ENCODE data around the gene BAG3.
"Not testable (repeated sequence)": the region's sequence is repeated elsewhere in the genome, so short reads cannot be mapped to it uniquely, and the experiment has no call there.

BAG3 gene

DNA sequence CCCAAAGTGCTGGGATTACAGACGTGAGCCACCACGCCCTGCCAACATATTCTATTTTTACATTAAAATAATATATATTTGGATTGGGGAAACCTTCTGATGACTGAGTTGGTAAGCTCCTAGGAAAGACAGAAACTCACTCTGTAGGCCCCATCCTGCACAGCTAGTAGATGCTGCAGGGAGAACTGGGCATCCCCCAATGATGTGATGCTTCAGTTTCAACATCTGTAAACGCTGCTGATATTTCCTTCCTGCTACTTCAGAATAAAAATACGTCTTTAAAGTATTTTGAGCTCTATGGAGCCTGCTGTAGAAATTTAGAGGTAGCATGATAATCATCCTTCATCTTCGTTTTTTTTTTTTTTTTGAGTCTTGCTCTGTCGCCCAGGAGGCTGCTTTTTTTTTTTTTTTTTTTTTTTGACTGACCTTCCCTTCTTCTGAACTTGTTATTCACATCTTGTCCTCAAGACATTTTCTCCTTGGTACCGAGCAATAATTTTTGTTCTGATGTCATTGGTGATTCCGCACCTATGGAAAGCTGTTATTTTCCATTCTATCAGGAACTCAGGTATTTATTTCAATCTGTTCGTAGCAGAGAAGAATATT lies 52.8 kb downstream of the BAG3 start:
- Histone ChIP-seq H3K4me3 (ENCODE audit: low read length) (no peak overlapping the region), H3K9ac (ENCODE audit: low read depth, low read length) (no peak overlapping the region), H3K9me3 (replicated peaks; ENCODE audit: low read length) (no peaks in the 10 kb centered on the region), H3K4me2 (ENCODE audit: low read length) (no peak overlapping the region), H3K4me1 (ENCODE audit: control insufficient read depth, insufficient read depth, low read length) (peaks cover 5% of the 10 kb centered on the region), H3K27me3 (ENCODE audit: control insufficient read depth, insufficient read depth, low read length) (no peaks in the 10 kb centered on the region), H3K36me3 (ENCODE audit: insufficient read depth, low read length) (no peaks in the 10 kb centered on the region)

DNA sequence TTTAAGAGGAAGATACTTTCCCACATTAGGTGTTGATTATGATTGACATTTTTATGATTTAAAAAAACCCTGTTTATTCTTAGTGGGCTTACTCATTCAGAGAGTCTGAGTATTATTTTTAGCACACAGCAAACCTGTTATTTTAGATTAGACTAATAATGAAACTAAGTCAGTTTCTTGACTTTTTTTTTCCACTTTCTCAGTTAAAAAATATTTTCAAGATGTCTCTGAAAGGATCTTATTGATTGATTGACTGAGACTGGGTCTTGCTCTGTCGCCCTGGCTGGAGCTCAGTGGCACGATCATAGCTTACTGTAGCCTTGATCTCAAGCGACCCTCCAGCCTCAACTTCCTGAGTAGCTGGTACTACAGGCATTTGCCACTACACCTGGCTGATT lies 54.3 kb downstream of the BAG3 start:
- Histone ChIP-seq H3K4me2 (ENCODE audit: low read length) (no peak overlapping the region), H3K27me3 (ENCODE audit: control insufficient read depth, insufficient read depth, low read length) (no peaks in the 10 kb centered on the region), H3K9ac (ENCODE audit: low read depth, low read length) (no peak overlapping the region), H3K36me3 (ENCODE audit: insufficient read depth, low read length) (no peaks in the 10 kb centered on the region), H3K4me1 (ENCODE audit: control insufficient read depth, insufficient read depth, low read length) (peaks cover 5% of the 10 kb centered on the region), H3K4me3 (ENCODE audit: low read length) (no peak overlapping the region), H3K9me3 (replicated peaks; ENCODE audit: low read length) (no peaks in the 10 kb centered on the region)

DNA sequence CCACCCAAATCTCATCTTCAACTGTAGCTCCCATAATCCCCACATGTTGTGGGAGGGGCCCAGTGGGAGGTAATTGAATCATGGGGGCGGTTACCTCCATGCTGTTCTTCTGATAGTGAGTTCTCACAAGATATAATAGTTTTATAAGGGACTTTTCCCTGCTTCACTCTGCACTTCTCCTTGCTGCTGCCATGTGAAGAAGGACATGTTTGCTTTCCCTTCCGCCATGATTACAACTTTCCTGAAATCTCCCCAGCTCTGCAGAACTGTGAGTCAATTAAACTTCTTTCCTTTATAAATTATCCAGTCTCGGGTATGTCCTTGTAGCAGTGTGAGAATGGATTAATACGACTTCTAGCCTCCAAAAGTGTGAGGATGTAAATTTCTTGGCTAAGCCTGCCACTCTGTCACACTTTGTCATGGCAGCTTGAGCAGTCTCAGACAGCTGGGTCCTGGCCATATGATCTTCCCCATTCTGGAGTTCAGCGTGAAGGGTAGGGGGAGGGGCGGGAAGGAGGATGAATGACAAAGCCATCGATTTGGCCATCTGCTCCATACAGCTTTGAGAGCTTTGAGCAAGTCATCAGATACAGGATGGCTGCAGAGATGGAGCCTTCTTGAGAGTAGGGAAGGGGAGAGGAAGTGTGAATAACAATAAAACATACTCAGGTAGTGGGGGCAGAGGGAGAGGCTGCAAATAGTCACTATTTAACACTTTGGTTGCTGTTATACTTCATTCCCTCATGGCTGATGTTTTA lies 55.5 kb downstream of the BAG3 start:
- H3K9ac ChIP-seq (ENCODE audit: low read depth, low read length): no peak overlapping the region
- H3K4me3 ChIP-seq (ENCODE audit: low read length): no peak overlapping the region
- no peaks in the 10 kb centered on the region for H3K27me3 ChIP-seq (ENCODE audit: control insufficient read depth, insufficient read depth, low read length)
- H3K36me3 ChIP-seq (ENCODE audit: insufficient read depth, low read length): no peaks in the 10 kb centered on the region
- no peak overlapping the region for H3K4me2 ChIP-seq (ENCODE audit: low read length)
- peaks cover 5% of the 10 kb centered on the region for H3K4me1 ChIP-seq (ENCODE audit: control insufficient read depth, insufficient read depth, low read length)
- no peaks in the 10 kb centered on the region for H3K9me3 ChIP-seq (replicated peaks; ENCODE audit: low read length)

DNA sequence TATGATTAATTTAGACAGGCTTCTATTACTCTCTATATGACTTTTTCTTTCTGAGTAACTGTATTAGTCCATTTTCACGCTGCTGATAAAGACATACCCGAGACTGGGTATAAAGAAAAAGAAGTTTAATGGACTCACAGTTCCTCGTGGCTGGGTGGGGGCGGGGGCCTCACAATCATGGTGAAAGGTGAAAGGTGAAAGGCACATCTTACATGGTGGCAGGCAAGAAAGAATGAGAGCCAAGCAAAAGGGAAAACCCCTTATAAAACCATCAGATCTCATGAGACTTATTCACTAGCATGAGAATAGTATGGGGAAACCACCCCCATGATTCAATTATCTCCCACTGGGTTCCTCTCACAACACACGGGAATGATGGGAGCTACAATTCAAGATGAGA lies 56.2 kb downstream of the BAG3 start:
- not testable (repeated sequence) for H3K36me3 ChIP-seq (ENCODE audit: insufficient read depth, low read length); H3K4me1 ChIP-seq (ENCODE audit: control insufficient read depth, insufficient read depth, low read length); H3K9me3 ChIP-seq (replicated peaks; ENCODE audit: low read length); H3K4me3 ChIP-seq (ENCODE audit: low read length); H3K9ac ChIP-seq (ENCODE audit: low read depth, low read length); H3K4me2 ChIP-seq (ENCODE audit: low read length); H3K27me3 ChIP-seq (ENCODE audit: control insufficient read depth, insufficient read depth, low read length)

DNA sequence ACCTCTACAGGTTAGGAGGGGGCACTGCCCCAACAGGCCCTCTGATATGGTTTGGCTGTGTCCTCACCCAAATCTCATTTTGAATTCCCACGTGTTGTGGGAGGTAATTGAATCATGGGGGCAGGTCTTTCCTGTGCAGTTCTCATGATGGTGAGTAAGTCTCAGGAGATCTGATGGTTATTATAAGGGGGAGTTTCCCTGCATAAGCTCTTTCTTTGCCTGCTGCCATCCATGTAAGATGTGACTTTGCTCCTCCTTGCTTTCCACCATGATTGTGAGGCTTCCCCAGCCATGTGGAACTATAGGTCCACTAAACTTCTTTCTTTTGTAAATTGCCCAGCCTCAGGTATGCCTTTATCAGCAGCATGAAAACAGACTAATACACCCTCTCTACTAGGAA lies 59.8 kb downstream of the BAG3 start:
- H3K27me3 ChIP-seq (ENCODE audit: control insufficient read depth, insufficient read depth, low read length); H3K9me3 ChIP-seq (replicated peaks; ENCODE audit: low read length); H3K4me1 ChIP-seq (ENCODE audit: control insufficient read depth, insufficient read depth, low read length); H3K9ac ChIP-seq (ENCODE audit: low read depth, low read length); H3K4me3 ChIP-seq (ENCODE audit: low read length); H3K36me3 ChIP-seq (ENCODE audit: insufficient read depth, low read length); H3K4me2 ChIP-seq (ENCODE audit: low read length): not testable (repeated sequence)

DNA sequence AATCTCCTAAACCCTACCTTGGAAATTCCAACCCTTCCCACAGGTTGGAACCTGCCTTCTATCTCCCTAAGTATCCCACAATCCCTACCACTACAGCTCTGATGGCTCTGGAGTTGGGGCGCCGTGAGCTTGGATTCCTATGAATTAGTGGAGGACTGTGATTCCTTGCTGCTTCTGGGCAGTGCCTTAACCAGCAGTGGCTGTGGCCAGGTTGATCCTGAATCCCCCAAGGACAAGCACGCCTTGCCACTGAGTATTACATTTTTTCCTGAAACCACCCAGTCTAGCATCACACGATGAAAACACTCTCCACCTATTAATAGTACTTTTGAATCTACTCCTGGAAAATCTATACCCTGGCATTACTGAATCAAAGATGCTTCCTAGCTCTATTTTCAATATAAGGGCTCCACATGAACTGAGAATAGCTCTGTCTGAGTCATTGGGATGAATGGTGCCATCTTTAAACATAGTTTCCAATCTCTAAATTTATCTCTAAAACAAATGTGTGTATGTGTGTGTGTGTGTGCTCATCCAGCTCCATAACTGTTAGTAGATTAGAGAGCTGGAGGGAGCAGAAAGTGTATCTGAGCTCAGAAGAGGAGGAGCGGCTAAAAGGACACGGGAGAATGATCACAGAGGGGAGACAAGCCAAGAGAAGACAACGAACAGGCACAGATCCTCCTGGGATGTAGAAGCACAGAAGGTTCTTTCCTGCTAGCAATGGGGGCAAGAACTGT lies 62.7 kb downstream of the BAG3 start:
- H3K9ac ChIP-seq (ENCODE audit: low read depth, low read length): no peak overlapping the region
- H3K4me1 ChIP-seq (ENCODE audit: control insufficient read depth, insufficient read depth, low read length): no peaks in the 10 kb centered on the region
- H3K9me3 ChIP-seq (replicated peaks; ENCODE audit: low read length): no peaks in the 10 kb centered on the region
- no peak overlapping the region for H3K4me2 ChIP-seq (ENCODE audit: low read length)
- no peaks in the 10 kb centered on the region for H3K27me3 ChIP-seq (ENCODE audit: control insufficient read depth, insufficient read depth, low read length)
- H3K4me3 ChIP-seq (ENCODE audit: low read length): no peak overlapping the region
- H3K36me3 ChIP-seq (ENCODE audit: insufficient read depth, low read length): no peaks in the 10 kb centered on the region

DNA sequence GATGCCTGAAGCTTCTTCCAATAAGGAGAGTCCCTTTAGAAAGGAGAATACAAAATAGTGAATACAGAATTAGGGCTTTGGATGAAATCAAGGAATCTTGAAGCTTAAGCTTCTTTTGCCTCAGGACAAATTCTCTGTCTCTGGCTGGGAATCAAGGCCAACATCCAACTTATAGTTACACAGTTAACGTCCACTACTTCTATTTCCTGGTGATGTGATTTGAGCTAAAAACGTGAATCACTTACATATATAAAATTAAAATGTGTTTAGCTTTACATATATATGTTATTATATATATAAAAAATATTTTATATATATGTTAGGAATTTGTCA lies 63.3 kb downstream of the BAG3 start:
- Histone ChIP-seq H3K4me1 (ENCODE audit: control insufficient read depth, insufficient read depth, low read length) (no peaks in the 10 kb centered on the region), H3K4me2 (ENCODE audit: low read length) (no peak overlapping the region)

DNA sequence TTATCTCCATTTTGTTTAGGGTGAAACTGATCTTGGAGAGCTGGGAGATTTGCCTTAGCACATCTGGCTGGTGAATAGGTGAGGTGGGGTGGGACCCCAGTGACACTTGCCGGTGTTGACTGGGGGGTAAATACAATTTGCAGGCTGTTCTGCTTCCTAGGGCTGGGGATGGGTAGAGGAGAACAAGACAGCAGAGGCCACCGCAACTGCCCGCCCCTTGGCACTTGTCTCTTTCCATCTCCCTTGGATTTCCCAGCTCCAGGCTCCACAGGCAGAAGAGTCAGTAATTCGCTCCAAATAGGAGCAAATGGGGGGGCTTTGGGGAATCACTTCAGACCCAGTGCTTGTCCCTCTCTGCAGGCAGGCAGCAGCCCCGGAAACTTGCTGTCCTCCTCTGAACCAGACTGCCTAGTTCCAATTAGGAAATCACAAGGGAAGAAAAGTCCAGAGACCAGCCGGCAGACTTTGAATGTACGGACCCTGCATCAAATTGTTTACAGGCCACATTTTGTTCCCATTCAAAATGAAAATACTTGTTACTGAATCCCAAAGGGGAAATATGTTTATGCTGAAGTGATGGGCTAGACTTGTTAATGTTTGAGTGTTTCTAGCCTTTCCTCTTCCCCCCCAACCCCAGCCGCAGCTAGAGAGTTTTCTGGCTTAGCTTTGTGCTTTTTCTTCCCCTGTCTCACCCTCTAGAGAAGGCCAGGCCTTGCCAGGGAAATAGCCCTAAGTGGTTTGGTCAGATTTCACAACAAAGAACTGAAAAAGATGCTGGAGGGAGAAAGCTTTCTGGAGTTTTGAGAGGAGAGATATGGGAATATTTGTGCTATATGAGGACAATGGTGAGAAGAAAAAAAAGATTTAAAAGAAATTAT lies 64.7 kb downstream of the BAG3 start:
- Histone ChIP-seq H3K4me3 (ENCODE audit: low read length) (no peak overlapping the region), H3K9ac (ENCODE audit: low read depth, low read length) (no peak overlapping the region), H3K4me1 (ENCODE audit: control insufficient read depth, insufficient read depth, low read length) (no peaks in the 10 kb centered on the region), H3K4me2 (ENCODE audit: low read length) (no peak overlapping the region), H3K9me3 (replicated peaks; ENCODE audit: low read length) (no peaks in the 10 kb centered on the region), H3K27me3 (ENCODE audit: control insufficient read depth, insufficient read depth, low read length) (no peaks in the 10 kb centered on the region), H3K36me3 (ENCODE audit: insufficient read depth, low read length) (no peaks in the 10 kb centered on the region)

More for the DNA sequence above, 63.3 kb downstream of the BAG3 start:
- Histone ChIP-seq H3K9me3 (replicated peaks; ENCODE audit: low read length) (no peaks in the 10 kb centered on the region), H3K27me3 (ENCODE audit: control insufficient read depth, insufficient read depth, low read length) (no peaks in the 10 kb centered on the region), H3K36me3 (ENCODE audit: insufficient read depth, low read length) (no peaks in the 10 kb centered on the region), H3K4me3 (ENCODE audit: low read length) (no peak overlapping the region), H3K9ac (ENCODE audit: low read depth, low read length) (no peak overlapping the region)

DNA sequence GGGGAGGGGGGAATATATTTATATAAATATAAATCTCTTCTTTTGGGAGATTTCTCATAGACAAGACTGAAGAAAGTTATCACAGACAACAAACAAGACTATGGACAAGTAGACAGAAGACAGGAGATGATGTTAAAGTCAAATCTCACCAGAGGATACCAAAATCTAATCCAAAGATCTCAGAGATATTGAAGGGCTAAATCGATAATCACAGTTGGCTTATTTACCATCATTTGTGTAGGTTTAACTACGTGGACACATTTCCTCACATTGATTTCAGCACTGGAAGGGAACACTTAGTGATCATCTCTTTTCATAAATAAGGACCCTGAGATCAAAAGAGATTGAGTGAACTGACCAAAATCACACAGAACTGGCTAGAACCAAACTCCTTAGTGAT lies 72.0 kb downstream of the BAG3 start:
- Histone ChIP-seq H3K36me3 (ENCODE audit: insufficient read depth, low read length) (no peaks in the 10 kb centered on the region), H3K9me3 (replicated peaks; ENCODE audit: low read length) (no peaks in the 10 kb centered on the region), H3K27me3 (ENCODE audit: control insufficient read depth, insufficient read depth, low read length) (no peaks in the 10 kb centered on the region), H3K4me2 (ENCODE audit: low read length) (no peak overlapping the region), H3K4me1 (ENCODE audit: control insufficient read depth, insufficient read depth, low read length) (peaks cover 18% of the 10 kb centered on the region), H3K9ac (ENCODE audit: low read depth, low read length) (no peak overlapping the region), H3K4me3 (ENCODE audit: low read length) (no peak overlapping the region)

DNA sequence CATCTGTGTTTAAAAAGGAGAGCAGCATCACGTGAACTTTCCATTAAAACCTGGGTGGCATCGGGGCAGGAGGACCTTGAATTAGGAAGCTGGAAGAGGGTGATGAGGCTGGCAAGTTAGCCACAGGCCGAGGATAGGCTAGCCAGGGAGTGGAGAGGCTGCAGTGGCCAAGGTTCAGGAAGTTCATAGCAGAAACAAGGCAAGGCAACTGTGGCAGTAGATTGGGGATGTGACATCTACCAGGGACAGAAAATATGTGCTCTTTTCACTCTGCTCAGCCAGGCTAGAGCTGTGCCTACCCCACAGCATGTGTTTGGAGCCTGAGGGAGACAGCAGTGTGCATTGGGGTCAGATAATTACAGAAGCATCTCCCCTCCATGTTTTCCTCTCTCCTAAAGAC lies 72.4 kb downstream of the BAG3 start:
- Histone ChIP-seq H3K4me2 (ENCODE audit: low read length) (no peak overlapping the region), H3K27me3 (ENCODE audit: control insufficient read depth, insufficient read depth, low read length) (no peaks in the 10 kb centered on the region), H3K4me1 (ENCODE audit: control insufficient read depth, insufficient read depth, low read length) (peaks cover 18% of the 10 kb centered on the region), H3K36me3 (ENCODE audit: insufficient read depth, low read length) (no peaks in the 10 kb centered on the region), H3K9me3 (replicated peaks; ENCODE audit: low read length) (no peaks in the 10 kb centered on the region), H3K4me3 (ENCODE audit: low read length) (no peak overlapping the region), H3K9ac (ENCODE audit: low read depth, low read length) (no peak overlapping the region)
